Hepatocyte (in vitro differentiated cells): ENCODE measurements around the gene NOP10. TPM values are rescaled to one million over a fixed set of nuclear protein-coding genes. Genes with fewer than 3 reads are reported as not detected.
A peak's percentile ranks its signal among the peaks of the same experiment; 100 is the strongest.

Experiments
- DNase-seq: peaks from one replicate; pipeline ENCODE4 v3.0.0-alpha.2; 2016; ENCODE audit warnings: low spot score
- H2AFZ ChIP-seq: fragments of 200-600 bp; sonication (generic); 2 replicates; pipeline ENCODE4 v1.6.0; 2016; ENCODE audit warnings: antibody characterized with exemption, mild to moderate bottlenecking
- H3K27ac ChIP-seq: fragments of 200-600 bp; sonication (generic); 2 replicates; pipeline ENCODE4 v1.5.1; 2016; ENCODE audit warnings: mild to moderate bottlenecking
- H3K27me3 ChIP-seq: fragments of 200-600 bp; sonication (generic); 2 replicates; pipeline ENCODE4 v1.6.1; 2016
- H3K36me3 ChIP-seq: fragments of 200-600 bp; sonication (generic); replicated peaks from 2 replicates; pipeline ENCODE4 v1.5.1; 2016; ENCODE audit warnings: low read depth; ENCODE audit not compliant: insufficient read depth
- H3K4me1 ChIP-seq: fragments of 200-600 bp; sonication (generic); 2 replicates; pipeline ENCODE4 v1.5.1; 2016; ENCODE audit warnings: mild to moderate bottlenecking, moderate library complexity; ENCODE audit not compliant: insufficient read depth
- H3K4me2 ChIP-seq: fragments of 200-600 bp; sonication (generic); 2 replicates; pipeline ENCODE4 v1.6.0; 2016
- H3K4me3 ChIP-seq: fragments of 200-600 bp; sonication (generic); 2 replicates; pipeline ENCODE4 v1.5.1; 2016; ENCODE audit warnings: mild to moderate bottlenecking
- H3K79me2 ChIP-seq: fragments of 200-600 bp; sonication (generic); 2 replicates; pipeline ENCODE4 v1.6.0; 2017; ENCODE audit warnings: mild to moderate bottlenecking
- H3K9me2 ChIP-seq: fragments of 200-600 bp; sonication (generic); replicated peaks from 2 replicates; pipeline ENCODE4 v1.6.0; 2017; ENCODE audit warnings: mild to moderate bottlenecking; ENCODE audit not compliant: insufficient read depth
- H3K9me3 ChIP-seq: fragments of 200-600 bp; sonication (generic); 2 replicates; pipeline ENCODE4 v1.5.1; 2016; ENCODE audit warnings: low read depth, mild to moderate bottlenecking
- H4K20me1 ChIP-seq: fragments of 200-600 bp; sonication (generic); 2 replicates; pipeline ENCODE4 v1.6.0; 2016; ENCODE audit warnings: mild to moderate bottlenecking; ENCODE audit not compliant: insufficient read depth, poor library complexity, severe bottlenecking
- EZH2 ChIP-seq: fragments of 200-600 bp; sonication (generic); IDR thresholded peaks from 2 replicates; pipeline ENCODE4 v1.6.1; 2016; ENCODE audit warnings: antibody characterized with exemption, mild to moderate bottlenecking, borderline replicate concordance
- EZH2phosphoT487 ChIP-seq: fragments of 200-600 bp; sonication (generic); IDR thresholded peaks from one replicate; pipeline ENCODE4 v1.6.1; 2018; ENCODE audit warnings: antibody characterized with exemption, mild to moderate bottlenecking, low read depth, moderate library complexity; ENCODE audit not compliant: unreplicated experiment, severe bottlenecking
- WGBS: methylation state at CpG from one replicate; pipeline ENCODE4 v1.1.6; 2016; ENCODE audit warnings: low lambda C conversion rate; ENCODE audit errors: missing lambda C conversion rate; 5-methylcytosine and 5-hydroxymethylcytosine counted together
- polyA plus RNA-seq: library from polyadenylated mRNA; unstranded; fragments of >200 nt; fragmentation: Nextera tagmentation; extraction: Ambion mirVana; gene quantifications from 2 replicates; pipeline ENCODE4 v1.2.1, GENCODE V29; 2016
- total RNA-seq: library from RNA; depleted of rRNA; stranded (reverse); fragments of >200 nt; gene quantifications from 2 replicates; pipeline ENCODE4 v1.2.3, GENCODE V29; 2014
- TF ChIP-seq, protein P1 (sequence below): fragments of 200-600 bp; sonication (generic); IDR thresholded peaks from 2 replicates; pipeline ENCODE4 v1.5.1; 2016; ENCODE audit warnings: antibody characterized with exemption, mild to moderate bottlenecking; ENCODE audit not compliant: poor library complexity

The NOP10 gene
- total and polyA plus RNA-seq, 2 experiments from 2014 or later, result 284 to 378 TPM

DNA sequence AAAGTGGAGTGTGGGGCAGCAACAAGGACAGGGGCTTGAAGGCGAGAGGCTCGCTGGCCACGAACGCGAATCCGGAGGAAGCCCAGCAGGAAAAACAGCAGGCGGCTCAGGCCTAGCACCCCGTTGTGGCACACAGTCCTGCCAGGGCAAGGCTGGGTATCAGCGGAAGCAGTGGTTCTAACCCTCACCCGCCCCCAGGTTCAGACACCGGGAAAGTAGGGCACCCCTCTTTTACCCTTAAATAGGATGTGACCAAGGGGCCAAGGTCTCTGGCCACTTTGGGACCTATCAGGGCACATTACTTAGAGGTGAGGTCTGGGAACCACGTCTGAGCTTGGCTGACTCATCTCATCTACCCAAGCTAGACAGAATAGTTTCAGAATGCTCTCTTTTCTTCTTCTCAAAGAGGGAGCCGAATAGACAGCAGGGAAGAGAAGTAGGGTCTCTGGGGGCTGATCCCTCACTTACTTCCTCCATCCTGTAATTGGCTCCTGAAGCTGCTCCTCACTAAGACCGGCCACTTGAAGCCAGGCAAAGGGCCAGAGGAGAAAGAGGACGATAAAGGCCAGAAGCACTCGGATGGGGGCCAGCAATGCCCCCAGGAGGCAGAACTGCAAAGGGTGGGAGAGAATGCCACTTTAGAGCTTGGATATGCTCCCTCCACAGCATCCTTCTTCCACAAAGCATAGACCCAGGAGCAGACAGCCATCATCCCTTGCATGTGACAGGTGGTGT is 22.3 kb upstream of the NOP10 start:
- H3K4me2 ChIP-seq, result peak overlapping the region; percentile 99
- no peaks in the 10 kb centered on the region for H3K9me3 ChIP-seq
- no peak for DNase-seq
- H3K4me3 ChIP-seq, result no peak overlapping the region
- H3K27ac ChIP-seq, result peak overlapping the region; percentile 75
- no peaks in the 10 kb centered on the region for H3K36me3 ChIP-seq
- H4K20me1 ChIP-seq, result no peaks in the 10 kb centered on the region
- H3K27me3 ChIP-seq, result no peaks in the 10 kb centered on the region
- WGBS, result 89% methylated on average over 16 of the region's 16 CpGs
- H3K9me2 ChIP-seq, result no peaks in the 10 kb centered on the region
- peaks cover 11% of the 10 kb centered on the region for H3K4me1 ChIP-seq
- peaks cover 16% of the 10 kb centered on the region for H3K79me2 ChIP-seq
- no peak for TF ChIP-seq EZH2
- no peak for TF ChIP-seq EZH2phosphoT487
- TF ChIP-seq, protein P1, sequence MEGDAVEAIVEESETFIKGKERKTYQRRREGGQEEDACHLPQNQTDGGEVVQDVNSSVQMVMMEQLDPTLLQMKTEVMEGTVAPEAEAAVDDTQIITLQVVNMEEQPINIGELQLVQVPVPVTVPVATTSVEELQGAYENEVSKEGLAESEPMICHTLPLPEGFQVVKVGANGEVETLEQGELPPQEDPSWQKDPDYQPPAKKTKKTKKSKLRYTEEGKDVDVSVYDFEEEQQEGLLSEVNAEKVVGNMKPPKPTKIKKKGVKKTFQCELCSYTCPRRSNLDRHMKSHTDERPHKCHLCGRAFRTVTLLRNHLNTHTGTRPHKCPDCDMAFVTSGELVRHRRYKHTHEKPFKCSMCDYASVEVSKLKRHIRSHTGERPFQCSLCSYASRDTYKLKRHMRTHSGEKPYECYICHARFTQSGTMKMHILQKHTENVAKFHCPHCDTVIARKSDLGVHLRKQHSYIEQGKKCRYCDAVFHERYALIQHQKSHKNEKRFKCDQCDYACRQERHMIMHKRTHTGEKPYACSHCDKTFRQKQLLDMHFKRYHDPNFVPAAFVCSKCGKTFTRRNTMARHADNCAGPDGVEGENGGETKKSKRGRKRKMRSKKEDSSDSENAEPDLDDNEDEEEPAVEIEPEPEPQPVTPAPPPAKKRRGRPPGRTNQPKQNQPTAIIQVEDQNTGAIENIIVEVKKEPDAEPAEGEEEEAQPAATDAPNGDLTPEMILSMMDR, result no peak
- H2AFZ ChIP-seq, result no peak overlapping the region

DNA sequence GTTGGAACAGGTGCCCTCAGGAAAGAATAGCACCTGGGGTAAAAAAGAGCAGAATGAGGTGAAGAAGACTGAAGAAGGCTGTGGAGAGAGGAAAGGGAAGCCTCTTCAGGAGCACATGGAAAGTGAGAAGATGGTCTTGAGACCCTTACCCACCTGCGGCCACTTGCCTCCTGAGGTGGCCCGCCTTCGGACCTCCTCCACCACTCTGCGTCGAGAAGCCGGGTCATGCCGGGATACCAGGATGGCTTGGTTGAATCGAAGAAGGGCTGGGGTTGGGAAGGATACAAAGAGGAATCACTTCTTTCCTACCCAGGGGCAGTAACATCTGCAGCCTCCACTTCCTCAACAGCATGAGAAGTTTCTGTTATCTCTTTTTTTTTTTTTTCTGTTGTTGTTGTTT is 21.1 kb upstream of the NOP10 start:
- no peak for DNase-seq
- Histone ChIP-seq H2AFZ (no peak overlapping the region), H4K20me1 (no peaks in the 10 kb centered on the region), H3K4me2 (no peak overlapping the region), H3K36me3 (no peaks in the 10 kb centered on the region), H3K4me3 (no peak overlapping the region), H3K27ac (no peak overlapping the region), H3K27me3 (no peaks in the 10 kb centered on the region), H3K9me2 (no peaks in the 10 kb centered on the region), H3K9me3 (no peaks in the 10 kb centered on the region), H3K79me2 (peaks cover 16% of the 10 kb centered on the region), H3K4me1 (peaks cover 11% of the 10 kb centered on the region)
- no peak for TF ChIP-seq EZH2phosphoT487
- TF ChIP-seq EZH2, result no peak
- TF ChIP-seq, protein P1, result no peak
- 98% methylated on average over 8 of the region's 8 CpGs for WGBS

DNA sequence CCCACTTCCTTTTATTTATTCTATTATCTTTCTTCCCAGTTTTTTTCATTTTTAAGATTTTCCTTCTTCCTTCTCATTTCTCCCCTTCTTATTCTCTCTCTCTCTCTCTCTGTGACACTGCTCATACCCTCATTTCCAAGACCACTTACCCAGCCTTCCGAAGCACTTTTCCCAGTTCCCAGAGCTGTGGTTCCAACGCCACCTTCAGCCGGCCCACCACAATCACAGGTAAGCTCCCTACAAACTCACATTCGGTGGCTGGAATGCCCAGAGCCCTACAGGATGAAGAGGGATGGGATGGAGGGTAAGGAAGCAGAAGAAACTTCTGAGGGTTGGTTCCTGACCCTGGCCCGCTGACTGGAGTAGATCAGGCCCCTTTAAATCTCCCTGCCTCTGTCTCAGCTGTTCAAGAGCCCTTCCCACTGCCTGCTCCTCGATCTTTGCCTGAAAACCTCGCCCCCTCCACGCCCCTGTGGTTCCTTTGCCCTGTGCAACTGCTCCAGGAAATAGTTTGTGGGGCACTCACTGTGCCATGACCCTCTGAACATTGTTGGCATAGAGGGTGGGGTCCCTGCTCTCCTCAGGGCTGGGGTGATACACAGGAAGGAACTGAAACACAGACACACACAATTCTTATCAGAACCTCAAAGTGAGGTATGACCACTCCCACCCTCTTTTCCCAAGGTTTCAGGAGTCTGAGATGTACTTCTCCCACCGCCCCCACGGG is 19.3 kb upstream of the NOP10 start:
- no peaks in the 10 kb centered on the region for H3K36me3 ChIP-seq
- no peaks in the 10 kb centered on the region for H4K20me1 ChIP-seq
- H3K4me1 ChIP-seq, result peaks cover 6% of the 10 kb centered on the region
- no peak overlapping the region for H3K4me2 ChIP-seq
- H3K9me2 ChIP-seq, result no peaks in the 10 kb centered on the region
- no peaks in the 10 kb centered on the region for H3K9me3 ChIP-seq
- no peak for DNase-seq
- no peak overlapping the region for H3K4me3 ChIP-seq
- no peaks in the 10 kb centered on the region for H3K27me3 ChIP-seq
- 77% methylated on average over 10 of the region's 10 CpGs for WGBS
- H3K79me2 ChIP-seq, result peaks cover 16% of the 10 kb centered on the region
- no peak overlapping the region for H2AFZ ChIP-seq
- TF ChIP-seq, protein P1, result no peak
- TF ChIP-seq EZH2phosphoT487 (no peak), EZH2 (no peak)
- no peak overlapping the region for H3K27ac ChIP-seq
